D721Med (cell line): Measurements from ENCODE around the gene PPP1R14C.

Experiments
- DNase-seq: peaks from one replicate; pipeline ENCODE4 v3.0.0; 2011; ENCODE audit warnings: low spot score; ENCODE audit not compliant: insufficient read length
- FAIRE-seq: peaks from 2 replicates; lab custom pipeline; 2011; peaks lifted over from hg19 to GRCh38; lab: Jason Lieb, UNC
- TF ChIP-seq, protein P1 (sequence below): IDR thresholded peaks from 2 replicates; pipeline ENCODE4 v1.5.1; 2012; ENCODE audit warnings: mild to moderate bottlenecking, control low read depth; ENCODE audit not compliant: insufficient read depth; ENCODE audit errors: missing control alignments

The PPP1R14C gene

GRCh38 chr6:150230832-150231524 is 88.1 kb downstream of the PPP1R14C start:
- TF ChIP-seq, protein P1, sequence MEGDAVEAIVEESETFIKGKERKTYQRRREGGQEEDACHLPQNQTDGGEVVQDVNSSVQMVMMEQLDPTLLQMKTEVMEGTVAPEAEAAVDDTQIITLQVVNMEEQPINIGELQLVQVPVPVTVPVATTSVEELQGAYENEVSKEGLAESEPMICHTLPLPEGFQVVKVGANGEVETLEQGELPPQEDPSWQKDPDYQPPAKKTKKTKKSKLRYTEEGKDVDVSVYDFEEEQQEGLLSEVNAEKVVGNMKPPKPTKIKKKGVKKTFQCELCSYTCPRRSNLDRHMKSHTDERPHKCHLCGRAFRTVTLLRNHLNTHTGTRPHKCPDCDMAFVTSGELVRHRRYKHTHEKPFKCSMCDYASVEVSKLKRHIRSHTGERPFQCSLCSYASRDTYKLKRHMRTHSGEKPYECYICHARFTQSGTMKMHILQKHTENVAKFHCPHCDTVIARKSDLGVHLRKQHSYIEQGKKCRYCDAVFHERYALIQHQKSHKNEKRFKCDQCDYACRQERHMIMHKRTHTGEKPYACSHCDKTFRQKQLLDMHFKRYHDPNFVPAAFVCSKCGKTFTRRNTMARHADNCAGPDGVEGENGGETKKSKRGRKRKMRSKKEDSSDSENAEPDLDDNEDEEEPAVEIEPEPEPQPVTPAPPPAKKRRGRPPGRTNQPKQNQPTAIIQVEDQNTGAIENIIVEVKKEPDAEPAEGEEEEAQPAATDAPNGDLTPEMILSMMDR = no peak
- FAIRE-seq = no peak
- DNase-seq = no peak

- FAIRE-seq = no peak
- TF ChIP-seq, protein P1 = no peak
- DNase-seq = no peak
These were observed 88.6 kb downstream of the PPP1R14C start for GRCh38 chr6:150231525-150231850.

DNA sequence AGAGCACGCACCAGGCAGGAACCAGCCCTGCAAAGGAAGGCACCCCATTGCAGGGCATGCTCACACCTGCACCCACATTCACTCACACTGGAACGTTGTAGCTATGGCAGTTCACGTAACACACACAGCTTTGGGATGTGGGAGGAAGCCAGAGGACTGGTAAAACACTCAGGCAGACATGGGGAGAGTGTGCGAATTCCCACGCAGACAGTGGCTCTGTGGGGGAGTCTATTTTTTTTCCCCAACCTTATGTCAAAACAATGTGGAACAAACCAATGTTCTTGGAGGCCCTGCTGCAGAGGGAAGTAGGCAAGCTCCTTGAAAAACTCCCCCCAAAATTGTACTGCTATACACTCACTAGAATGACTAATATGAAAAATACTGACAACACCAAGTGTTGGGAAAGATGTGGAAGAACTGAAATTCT is 91.0 kb downstream of the PPP1R14C start:
- TF ChIP-seq, protein P1 = no peak
- no peak for FAIRE-seq
- DNase-seq = no peak

DNA sequence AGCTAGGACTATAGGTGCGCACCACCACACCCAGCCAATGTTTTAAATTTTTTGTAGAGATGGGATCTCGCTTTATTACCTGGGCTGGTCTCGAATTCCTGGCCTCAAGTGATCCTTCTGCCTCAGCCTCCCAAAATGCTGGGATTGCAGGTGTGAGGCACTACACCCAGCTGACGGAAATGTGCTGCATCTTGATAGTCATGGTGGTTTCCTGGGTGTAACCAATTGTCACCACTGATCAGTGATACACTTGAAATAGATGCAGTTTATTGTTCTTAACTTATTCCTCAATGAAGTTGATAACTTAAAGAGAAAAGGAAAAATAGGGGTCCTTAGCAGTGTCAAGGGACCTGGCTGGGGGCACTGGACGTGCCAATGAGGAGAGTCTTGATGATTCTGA is 92.4 kb downstream of the PPP1R14C start:
- no peak for FAIRE-seq
- TF ChIP-seq, protein P1 = no peak
- DNase-seq = no peak

- DNase-seq (no peak), FAIRE-seq (no peak)
- TF ChIP-seq, protein P1 = no peak
These were observed 93.3 kb downstream of the PPP1R14C start for GRCh38 chr6:150236114-150236513.

- no peak for DNase-seq
- TF ChIP-seq, protein P1 = no peak
- no peak for FAIRE-seq
These were observed 93.7 kb downstream of the PPP1R14C start for GRCh38 chr6:150236544-150236943.

- TF ChIP-seq, protein P1 = no peak
- no peak for FAIRE-seq
- DNase-seq = no peak
These were observed 94.8 kb downstream of the PPP1R14C start for GRCh38 chr6:150237626-150238025.
